ENCODE measurements around the gene PHF11. TPM values are rescaled to one million over a fixed set of nuclear protein-coding genes. Genes with fewer than 3 reads are reported as not detected.

Gene PHF11
- total RNA-seq, 1 donor from 2014 or later, result 24.6 TPM

DNA sequence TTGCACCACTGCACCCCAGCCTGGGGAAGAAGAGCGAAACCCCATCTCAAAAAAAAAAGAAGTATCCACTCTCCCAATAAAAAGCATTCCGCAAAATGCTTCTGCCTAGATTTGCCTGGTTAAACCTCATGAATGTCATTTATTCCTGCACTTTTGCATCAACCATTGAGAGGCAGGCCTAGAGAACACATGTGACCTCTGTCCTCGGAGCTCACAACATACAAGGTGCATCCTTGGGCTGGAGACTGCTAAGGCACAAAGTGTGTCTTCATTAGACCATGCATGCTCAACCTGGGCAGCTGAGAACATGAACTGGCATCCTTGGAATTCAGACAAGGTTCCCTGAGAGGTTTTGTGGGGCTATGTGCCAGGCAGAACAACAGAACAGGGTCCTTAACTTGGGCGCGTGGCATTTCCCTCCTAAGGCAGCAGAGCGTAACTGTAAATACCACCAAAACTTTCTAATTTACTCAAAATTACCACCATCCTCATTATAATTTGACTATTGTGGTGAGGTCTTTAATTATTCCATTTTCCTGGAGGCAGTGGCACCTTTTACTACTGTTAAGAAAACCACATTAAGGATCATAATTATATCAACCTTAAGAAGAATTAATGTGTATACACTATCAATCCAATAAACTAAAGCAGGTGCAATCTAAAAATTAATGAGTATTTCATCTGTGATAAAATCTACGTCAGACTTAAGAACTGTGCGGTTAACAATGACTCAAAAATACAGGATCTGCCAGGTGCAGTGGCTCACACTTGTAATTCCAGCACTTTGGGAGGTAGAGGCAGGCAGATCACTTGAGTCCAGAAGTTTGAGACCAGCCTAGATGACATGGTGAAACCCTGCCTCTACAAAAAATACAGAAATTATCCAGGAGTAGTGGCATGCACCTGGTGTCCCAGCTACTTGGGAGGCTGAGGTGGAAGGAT lies 75.8 kb downstream of the PHF11 start:
- DNase-seq (ENCODE audit: low spot score), result no peak
- no peaks in the 10 kb centered on the region for H3K9me3 Mint-ChIP-seq (ENCODE audit: low read depth)
- H3K4me3 Mint-ChIP-seq (ENCODE audit: unreplicated experiment), result no peak overlapping the region
- no peak overlapping the region for H3K27ac Mint-ChIP-seq (ENCODE audit: unreplicated experiment)
- H3K36me3 Mint-ChIP-seq (ENCODE audit: low read depth), result peaks cover 7% of the 10 kb centered on the region
- TF ChIP-seq, protein P1, sequence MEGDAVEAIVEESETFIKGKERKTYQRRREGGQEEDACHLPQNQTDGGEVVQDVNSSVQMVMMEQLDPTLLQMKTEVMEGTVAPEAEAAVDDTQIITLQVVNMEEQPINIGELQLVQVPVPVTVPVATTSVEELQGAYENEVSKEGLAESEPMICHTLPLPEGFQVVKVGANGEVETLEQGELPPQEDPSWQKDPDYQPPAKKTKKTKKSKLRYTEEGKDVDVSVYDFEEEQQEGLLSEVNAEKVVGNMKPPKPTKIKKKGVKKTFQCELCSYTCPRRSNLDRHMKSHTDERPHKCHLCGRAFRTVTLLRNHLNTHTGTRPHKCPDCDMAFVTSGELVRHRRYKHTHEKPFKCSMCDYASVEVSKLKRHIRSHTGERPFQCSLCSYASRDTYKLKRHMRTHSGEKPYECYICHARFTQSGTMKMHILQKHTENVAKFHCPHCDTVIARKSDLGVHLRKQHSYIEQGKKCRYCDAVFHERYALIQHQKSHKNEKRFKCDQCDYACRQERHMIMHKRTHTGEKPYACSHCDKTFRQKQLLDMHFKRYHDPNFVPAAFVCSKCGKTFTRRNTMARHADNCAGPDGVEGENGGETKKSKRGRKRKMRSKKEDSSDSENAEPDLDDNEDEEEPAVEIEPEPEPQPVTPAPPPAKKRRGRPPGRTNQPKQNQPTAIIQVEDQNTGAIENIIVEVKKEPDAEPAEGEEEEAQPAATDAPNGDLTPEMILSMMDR (IDR thresholded peaks at IDR 0.05), result no peak
- no peaks in the 10 kb centered on the region for H3K27me3 Mint-ChIP-seq (ENCODE audit: low read depth)
- peaks cover 8% of the 10 kb centered on the region for H3K4me1 Mint-ChIP-seq (ENCODE audit: low read depth)

Other genes starting within 250 kb of the PHF11 start
- 8.9 to 13.5 TPM (median 11.8 TPM) in 3 replicates for gene CDADC1, start 248.0 kb upstream of the PHF11 start, total RNA-seq
- gene CAB39L, start 51.9 kb upstream of the PHF11 start, total RNA-seq, result 5.1 to 6.2 TPM (median 6.0 TPM) in 3 replicates
- gene SETDB2, start 51.7 kb upstream of the PHF11 start, total RNA-seq, result 7.3 to 10.3 TPM (median 8.2 TPM) in 3 replicates
- gene RCBTB1, start 89.6 kb downstream of the PHF11 start, total RNA-seq, result 20.1 to 21.3 TPM (median 20.6 TPM) in 3 replicates
- not detected in 3 replicates for gene ARL11, start 132.6 kb downstream of the PHF11 start, total RNA-seq
- 22.9 to 27.3 TPM (median 23.8 TPM) in 3 replicates for gene EBPL, start 195.5 kb downstream of the PHF11 start, total RNA-seq